Testis (tissue), 2 donors: ENCODE data around the gene EIF5AL1.
"Not testable (repeated sequence)": the region's sequence is repeated elsewhere in the genome, so short reads cannot be mapped to it uniquely, and the experiment has no call there.

Experiments used
- POLR2A ChIP-seq: fragments of 450-650 bp; IDR thresholded peaks from one replicate; pipeline ENCODE4 v1.6.1; 2017; ENCODE audit warnings: antibody characterized with exemption, mild to moderate bottlenecking, moderate library complexity
- TF ChIP-seq, protein P1 (sequence below), 3 experiments: fragments of 450-650 bp in 2 of 3; fragments of 200-600 bp in 1 of 3; sonication (generic) in 1 of 3; IDR thresholded peaks; one replicate each; pipeline ENCODE4 v1.5.1; 2016 to 2019; ENCODE audit warnings: antibody characterized with exemption in 3 of 3, mild to moderate bottlenecking in 2 of 3, moderate library complexity in 1 of 3

DNA sequence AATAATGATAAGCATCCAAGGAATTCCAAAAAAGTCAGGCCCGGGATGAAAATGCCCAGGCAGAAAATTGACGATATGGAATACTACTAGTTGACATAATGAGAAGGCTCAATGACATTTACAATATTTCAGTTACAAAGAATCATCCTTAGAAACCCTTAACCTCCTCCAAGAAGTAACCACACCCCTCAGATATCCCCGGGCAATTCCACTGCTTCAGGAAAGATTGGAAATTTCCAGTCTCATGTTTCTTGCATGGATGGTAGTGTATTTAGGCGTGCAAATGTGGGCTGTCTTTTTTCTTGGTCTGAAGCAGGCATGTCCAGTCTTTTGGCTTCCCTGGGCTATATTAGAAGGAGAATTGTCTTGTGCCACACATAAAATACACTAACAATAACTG lies 5.2 kb downstream of the EIF5AL1 start:
- TF ChIP-seq, protein P1, sequence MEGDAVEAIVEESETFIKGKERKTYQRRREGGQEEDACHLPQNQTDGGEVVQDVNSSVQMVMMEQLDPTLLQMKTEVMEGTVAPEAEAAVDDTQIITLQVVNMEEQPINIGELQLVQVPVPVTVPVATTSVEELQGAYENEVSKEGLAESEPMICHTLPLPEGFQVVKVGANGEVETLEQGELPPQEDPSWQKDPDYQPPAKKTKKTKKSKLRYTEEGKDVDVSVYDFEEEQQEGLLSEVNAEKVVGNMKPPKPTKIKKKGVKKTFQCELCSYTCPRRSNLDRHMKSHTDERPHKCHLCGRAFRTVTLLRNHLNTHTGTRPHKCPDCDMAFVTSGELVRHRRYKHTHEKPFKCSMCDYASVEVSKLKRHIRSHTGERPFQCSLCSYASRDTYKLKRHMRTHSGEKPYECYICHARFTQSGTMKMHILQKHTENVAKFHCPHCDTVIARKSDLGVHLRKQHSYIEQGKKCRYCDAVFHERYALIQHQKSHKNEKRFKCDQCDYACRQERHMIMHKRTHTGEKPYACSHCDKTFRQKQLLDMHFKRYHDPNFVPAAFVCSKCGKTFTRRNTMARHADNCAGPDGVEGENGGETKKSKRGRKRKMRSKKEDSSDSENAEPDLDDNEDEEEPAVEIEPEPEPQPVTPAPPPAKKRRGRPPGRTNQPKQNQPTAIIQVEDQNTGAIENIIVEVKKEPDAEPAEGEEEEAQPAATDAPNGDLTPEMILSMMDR (IDR thresholded peaks at IDR 0.05) = not testable (repeated sequence)
- TF ChIP-seq POLR2A = not testable (repeated sequence)
